Activated B cell treated with CpG ODN at 0.5 μM for 24 hours (primary cell): ENCODE measurements around the gene TSPAN7. TPM values are rescaled to one million over a fixed set of nuclear protein-coding genes. Genes with fewer than 3 reads are reported as not detected.

Experiments used
- ATAC-seq: fragments of 200-7000 bp; cut with Tn5 transposase; one replicate; pipeline ENCODE4 v1.10.0; 2021; ENCODE audit warnings: low read depth, mild to moderate bottlenecking, moderate library complexity
- CTCF ChIA-PET: fragments of 350-600 bp; sonication (Branson Sonifier 250); formaldehyde crosslinking; loops from one replicate; lab custom pipeline; 2021; ENCODE audit warnings: antibody characterized with exemption; lab: Charles Lee
- POLR2A ChIA-PET: fragments of 350-600 bp; sonication (Branson Sonifier 250); formaldehyde crosslinking; loops from one replicate; lab custom pipeline; 2021; ENCODE audit warnings: antibody characterized with exemption; lab: Charles Lee
- DNase-seq: peaks from one replicate; pipeline ENCODE4 v3.0.0; 2022
- H3K27ac Mint-ChIP-seq: one replicate; pipeline ENCODE4 v1.8.0; 2020; ENCODE audit warnings: mixed read lengths
- H3K27me3 Mint-ChIP-seq: one replicate; pipeline ENCODE4 v1.8.0; 2021; ENCODE audit warnings: mixed read lengths
- H3K36me3 Mint-ChIP-seq: one replicate; pipeline ENCODE4 v1.8.0; 2021; ENCODE audit warnings: low read depth, mixed read lengths
- H3K4me1 Mint-ChIP-seq: one replicate; pipeline ENCODE4 v1.8.0; 2021; ENCODE audit warnings: mixed read lengths
- H3K4me3 Mint-ChIP-seq: one replicate; pipeline ENCODE4 v1.8.0; 2020; ENCODE audit warnings: mild to moderate bottlenecking, mixed read lengths
- H3K9me3 Mint-ChIP-seq: one replicate; pipeline ENCODE4 v1.8.0; 2020; ENCODE audit warnings: mixed read lengths
- CTCF ChIP-seq: fragments of 200-600 bp; IDR thresholded peaks from one replicate; pipeline ENCODE4 v1.8.0; 2022; ENCODE audit warnings: antibody characterized with exemption, mild to moderate bottlenecking
- intact Hi-C: fragments of 100-400 bp; cut with micrococcal nuclease; formaldehyde crosslinking; loops from one replicate; pipeline ENCODE4 v1.15.1; 2024
- total RNA-seq: library from RNA; stranded (reverse); gene quantifications from 2 replicates; pipeline ENCODE4 v1.2.3, GENCODE V29; 2022

Gene TSPAN7
- total RNA-seq, 1 donor from 2014 or later, result not detected

- Mint-ChIP-seq H3K36me3 (no peaks in the 10 kb centered on the region), H3K27me3 (no peaks in the 10 kb centered on the region), H3K27ac (no peak overlapping the region), H3K4me3 (no peak overlapping the region), H3K9me3 (no peaks in the 10 kb centered on the region), H3K4me1 (no peaks in the 10 kb centered on the region)
- POLR2A ChIA-PET, result no interaction called here
- TF ChIP-seq CTCF, result no peak
- intact Hi-C loops, result no loop called here
- CTCF ChIA-PET, result no interaction called here
- ATAC-seq (no peak), DNase-seq (no peak)
Observed at GRCh38 chrX:38652934-38653442, 91.6 kb downstream of the TSPAN7 start.

- Mint-ChIP-seq H3K4me3 (no peak overlapping the region), H3K27ac (no peak overlapping the region), H3K27me3 (no peaks in the 10 kb centered on the region), H3K4me1 (no peaks in the 10 kb centered on the region), H3K36me3 (no peaks in the 10 kb centered on the region), H3K9me3 (no peaks in the 10 kb centered on the region)
- no peak for TF ChIP-seq CTCF
- intact Hi-C loops, result no loop called here
- ChIA-PET POLR2A (no interaction called here), CTCF (no interaction called here)
- ATAC-seq (no peak), DNase-seq (no peak)
Observed at GRCh38 chrX:38654302-38654701, 93.0 kb downstream of the TSPAN7 start.

GRCh38 chrX:38656350-38656915 is 95.1 kb downstream of the TSPAN7 start:
- intact Hi-C loops, result no loop called here
- no peak overlapping the region for H3K27ac Mint-ChIP-seq
- POLR2A ChIA-PET, result no interaction called here

GRCh38 chrX:38657562-38657961 is 96.2 kb downstream of the TSPAN7 start:
- DNase-seq (no peak), ATAC-seq (no peak)
- POLR2A ChIA-PET, result no interaction called here
- Mint-ChIP-seq H3K4me1 (no peaks in the 10 kb centered on the region), H3K4me3 (no peak overlapping the region), H3K27ac (no peak overlapping the region), H3K27me3 (no peaks in the 10 kb centered on the region), H3K36me3 (no peaks in the 10 kb centered on the region), H3K9me3 (no peaks in the 10 kb centered on the region)
- CTCF ChIA-PET, result no interaction called here
- no peak for TF ChIP-seq CTCF
- intact Hi-C loops, result no loop called here

More at GRCh38 chrX:38656350-38656915, 95.1 kb downstream of the TSPAN7 start:
- no peaks in the 10 kb centered on the region for H3K27me3 Mint-ChIP-seq
- H3K4me1 Mint-ChIP-seq, result no peaks in the 10 kb centered on the region
- H3K36me3 Mint-ChIP-seq, result no peaks in the 10 kb centered on the region
- DNase-seq, result no peak
- no peak for ATAC-seq
- TF ChIP-seq CTCF, result no peak
- CTCF ChIA-PET, result no interaction called here
- H3K9me3 Mint-ChIP-seq, result no peaks in the 10 kb centered on the region
- no peak overlapping the region for H3K4me3 Mint-ChIP-seq

- Mint-ChIP-seq H3K36me3 (no peaks in the 10 kb centered on the region), H3K27me3 (no peaks in the 10 kb centered on the region), H3K27ac (no peak overlapping the region), H3K9me3 (no peaks in the 10 kb centered on the region), H3K4me1 (no peaks in the 10 kb centered on the region), H3K4me3 (no peak overlapping the region)
- CTCF ChIA-PET, result no interaction called here
- ATAC-seq, result no peak
- POLR2A ChIA-PET, result no interaction called here
- no peak for DNase-seq
- intact Hi-C loops, result no loop called here
- no peak for TF ChIP-seq CTCF
Observed at GRCh38 chrX:38660395-38661102, 99.2 kb downstream of the TSPAN7 start.
